Activated gamma-delta T cell treated with Interleukin-2 at 50 U/mL for 16 hours (primary cell): ENCODE data around the gene OTOA.
"Not testable (repeated sequence)": the region's sequence is repeated elsewhere in the genome, so short reads cannot be mapped to it uniquely, and the experiment has no call there.

Experiments
- DNase-seq: peaks from one replicate; pipeline ENCODE4 v3.0.0-alpha.2; 2020

The OTOA gene

DNA sequence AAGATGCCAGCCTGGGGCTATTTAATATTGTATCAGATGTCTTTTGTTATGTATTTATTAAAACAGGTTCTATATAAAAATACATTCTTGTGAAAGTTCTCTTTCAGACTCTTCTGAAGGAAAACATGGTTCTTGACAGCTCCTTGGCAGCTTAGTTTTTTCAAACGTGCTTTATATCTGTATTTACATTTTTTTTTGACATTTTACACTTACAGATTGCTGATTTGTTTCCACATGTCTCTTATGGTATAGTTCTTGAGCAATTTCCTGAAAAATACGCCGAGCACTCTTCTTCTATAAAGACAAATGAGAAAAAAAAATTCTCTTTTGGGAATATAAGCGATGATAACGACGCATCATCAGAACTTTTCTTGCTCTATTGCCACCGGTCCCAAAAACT, 20.9 kb upstream of the OTOA start:
- no peak for DNase-seq

DNA sequence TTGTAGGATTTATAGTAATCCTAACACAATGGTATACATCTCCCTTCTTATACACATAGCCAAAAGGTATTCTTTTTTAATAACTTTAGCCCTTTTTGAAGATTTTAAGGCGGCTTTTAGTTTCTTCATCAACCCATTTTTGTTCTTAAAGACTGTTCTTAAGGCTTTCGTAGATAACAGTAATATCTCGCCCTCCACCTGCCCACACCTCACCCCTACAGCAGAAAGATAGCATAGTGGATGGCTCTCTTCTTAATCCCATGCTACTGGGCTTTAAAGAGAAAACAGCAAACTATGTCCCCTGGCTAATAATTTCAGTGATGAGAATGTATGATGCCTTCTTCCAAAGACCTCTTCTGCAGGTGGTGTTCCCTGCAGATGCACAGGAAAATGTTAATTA, 20.0 kb upstream of the OTOA start:
- no peak for DNase-seq

DNA sequence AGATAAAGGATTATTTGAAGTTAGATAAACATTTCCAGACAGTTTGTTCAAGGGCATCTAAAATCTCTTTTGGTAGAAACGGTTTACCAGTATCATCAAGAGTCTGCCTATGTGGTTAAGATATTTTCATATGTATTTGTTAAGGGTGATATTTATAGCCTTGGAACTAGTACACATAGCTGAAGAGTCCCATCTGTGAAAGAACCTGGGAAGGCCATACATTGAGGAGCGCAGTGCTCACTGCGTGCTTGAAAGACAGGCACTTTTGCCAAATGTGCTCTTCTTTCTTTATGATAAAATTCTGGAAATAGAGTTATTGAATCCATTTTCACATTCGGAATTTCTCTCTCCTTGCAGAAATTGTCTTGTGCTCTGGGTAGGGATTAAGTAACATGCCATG, 19.1 kb upstream of the OTOA start:
- no peak for DNase-seq

DNA sequence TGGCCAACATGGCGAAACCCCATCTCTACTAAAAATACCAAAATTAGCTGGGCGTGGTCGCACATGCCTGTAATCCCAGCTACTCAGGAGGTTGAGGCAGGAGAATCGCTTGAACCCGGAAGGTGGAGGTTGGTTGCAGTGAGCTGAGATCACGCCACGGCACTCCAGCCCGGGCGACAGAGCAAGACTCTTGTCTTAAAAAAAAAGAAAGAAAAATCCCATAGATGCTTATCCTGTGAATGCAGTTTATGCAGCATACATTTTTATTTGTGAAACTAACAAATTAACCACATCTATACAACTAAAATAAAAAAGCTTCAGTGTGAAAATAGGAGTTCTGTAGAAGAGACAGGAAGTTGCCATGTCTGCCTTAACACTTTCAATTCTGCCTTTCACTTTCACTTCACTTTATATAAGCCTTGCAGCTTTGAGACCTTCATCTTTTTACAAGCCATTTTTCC, 18.5 kb upstream of the OTOA start:
- DNase-seq: peak; percentile 26

DNA sequence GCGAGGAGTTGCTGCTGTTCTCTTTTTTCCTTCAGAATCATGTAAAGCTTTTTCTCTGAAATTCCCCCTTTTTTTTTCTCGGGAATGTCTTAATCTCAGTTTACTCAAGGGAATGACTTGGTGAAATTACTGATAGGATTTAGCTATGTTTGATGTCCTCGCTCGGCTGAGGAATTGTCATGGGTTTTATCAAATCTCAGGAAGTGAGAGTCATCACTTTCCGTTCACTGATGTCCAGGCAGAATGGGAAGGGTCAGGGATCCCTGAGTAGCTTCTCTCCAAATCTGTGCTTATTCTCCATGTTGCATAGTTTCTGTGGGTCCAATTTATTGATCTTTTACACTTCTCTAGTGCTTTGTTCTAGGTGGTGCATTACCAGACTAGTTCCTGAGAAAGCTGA, 17.7 kb upstream of the OTOA start:
- DNase-seq: no peak

DNA sequence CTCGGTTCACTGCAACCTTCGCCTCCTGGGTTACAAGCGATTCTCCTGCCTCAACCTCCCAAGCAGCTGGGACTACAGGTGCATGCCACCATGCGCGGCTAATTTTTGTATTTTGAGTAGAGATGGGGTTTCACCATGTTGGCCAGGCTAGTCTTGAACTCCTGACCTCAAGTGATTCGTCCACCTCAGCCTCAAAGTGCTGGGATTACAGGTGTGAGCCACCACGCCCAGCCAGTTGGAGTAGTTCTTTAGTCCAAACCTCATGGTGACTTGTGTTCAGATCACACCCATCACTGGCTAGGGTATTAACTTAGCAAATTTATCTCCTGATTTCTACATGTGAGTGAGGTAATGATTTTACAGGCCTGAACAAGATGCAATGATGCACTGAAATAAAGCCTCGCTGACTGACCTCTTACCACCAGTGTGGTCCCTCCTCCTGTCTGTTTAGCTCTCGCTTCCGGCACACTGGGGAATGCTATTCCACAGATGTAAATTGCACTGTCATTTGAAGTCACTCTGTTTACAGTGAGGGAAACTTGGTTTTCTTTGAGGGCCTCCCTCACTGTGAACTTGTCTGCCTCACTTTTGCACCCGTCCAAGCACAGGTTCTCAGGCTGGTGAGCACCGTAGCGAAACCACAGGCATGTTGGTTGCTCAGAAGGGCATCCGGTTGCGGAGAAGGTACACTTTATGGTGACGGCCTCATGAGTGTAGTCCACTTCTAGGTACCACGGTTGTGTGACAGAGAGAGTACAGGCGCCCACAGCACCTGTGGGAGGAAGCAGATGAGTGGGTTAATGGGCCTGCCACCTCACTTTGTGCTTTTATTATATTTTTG, 16.8 kb upstream of the OTOA start:
- peak; percentile 74 for DNase-seq

DNA sequence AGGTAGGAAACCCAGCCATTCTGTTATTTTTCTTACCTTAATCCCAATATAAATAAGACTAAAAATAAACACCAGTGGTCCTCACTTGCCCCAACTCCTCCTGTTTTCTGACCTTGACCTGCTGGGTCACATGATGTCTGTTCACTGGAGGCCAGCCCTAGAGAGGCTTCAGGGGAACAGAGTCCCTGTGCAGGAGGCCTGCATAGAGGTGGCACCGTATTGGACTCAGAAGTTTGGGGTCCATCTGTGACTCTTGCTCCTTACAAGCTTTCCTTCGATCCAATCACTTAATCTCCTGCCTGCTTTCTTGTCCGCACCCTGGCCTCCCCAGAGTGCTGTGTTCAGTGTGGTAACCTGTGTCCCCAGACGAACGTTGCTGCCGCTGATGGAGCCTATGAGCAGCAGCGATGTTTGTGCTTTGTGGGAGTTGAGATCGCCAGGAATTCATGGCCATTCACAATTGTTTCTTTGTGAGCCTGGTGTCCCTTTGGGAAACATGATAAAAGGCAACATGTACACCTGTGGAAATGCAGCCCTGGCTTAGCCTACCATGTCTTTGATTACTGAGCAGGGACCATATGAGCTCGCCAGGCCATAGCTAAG, 16.1 kb upstream of the OTOA start:
- no peak for DNase-seq

DNA sequence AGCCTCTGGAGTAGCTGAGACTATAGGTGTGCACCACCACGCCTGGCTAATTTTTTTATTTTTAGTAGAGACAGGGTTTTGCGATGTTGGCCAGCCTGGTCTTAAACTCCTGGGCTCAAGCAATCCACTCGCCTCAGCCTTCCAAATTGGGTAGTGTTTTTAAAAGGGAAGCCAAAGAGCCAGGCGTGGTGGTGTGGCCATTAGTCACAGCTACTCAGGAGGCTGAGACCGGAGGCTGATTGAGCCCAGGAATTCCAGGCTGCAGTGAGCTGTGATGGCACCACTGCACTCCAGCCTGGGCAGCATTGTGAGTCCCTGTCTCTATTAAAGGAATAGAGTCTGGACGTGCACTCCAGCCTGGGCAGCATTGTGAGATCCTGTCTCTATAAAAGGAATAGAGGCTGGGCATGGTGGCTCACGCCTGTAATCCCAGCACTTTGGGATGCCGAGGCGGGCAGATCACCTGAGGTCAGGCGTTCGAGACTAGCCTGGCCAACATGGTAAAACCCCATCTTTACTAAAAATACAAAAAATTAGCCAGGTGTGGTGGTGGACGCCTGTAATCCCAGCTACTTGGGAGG, 13.9 kb upstream of the OTOA start:
- not testable (repeated sequence) for DNase-seq

DNA sequence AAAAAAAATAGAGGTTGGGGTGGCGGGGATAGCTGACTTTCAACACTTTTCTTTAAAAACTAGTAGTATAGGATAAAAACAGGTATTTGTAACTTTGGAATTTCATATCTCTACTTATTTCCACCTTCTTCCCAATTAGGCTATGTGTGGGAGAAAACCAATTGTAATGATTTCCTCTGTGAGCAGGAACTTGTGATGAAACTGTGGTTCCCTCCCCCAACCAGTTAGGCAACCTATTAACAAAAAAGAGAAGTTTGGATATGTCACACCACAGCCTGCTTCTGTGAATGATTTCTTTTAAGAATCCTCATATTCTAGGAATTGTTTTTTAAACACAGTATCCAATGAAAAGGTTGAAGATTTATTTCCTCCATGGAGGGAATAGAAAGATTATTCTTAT, 13.2 kb upstream of the OTOA start:
- no peak for DNase-seq

DNA sequence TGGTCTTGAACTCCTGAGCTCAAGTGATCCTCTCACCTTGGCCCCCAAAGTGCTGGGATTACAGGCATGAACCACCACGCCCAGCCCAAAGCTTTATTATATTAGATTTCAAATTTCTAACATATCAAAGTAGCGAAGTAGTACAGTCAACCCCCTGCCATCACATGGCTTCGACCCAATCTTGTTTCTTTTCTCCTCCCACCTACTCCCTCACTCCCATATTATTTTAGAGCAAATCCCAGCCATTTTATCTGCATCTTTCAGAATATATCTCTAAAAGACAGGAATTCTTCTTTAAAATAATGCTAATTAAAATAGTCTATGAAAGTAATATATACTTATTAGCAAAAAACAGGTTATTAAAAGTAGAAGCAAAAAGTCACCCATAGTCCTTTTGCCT, 12.3 kb upstream of the OTOA start:
- no peak for DNase-seq

DNA sequence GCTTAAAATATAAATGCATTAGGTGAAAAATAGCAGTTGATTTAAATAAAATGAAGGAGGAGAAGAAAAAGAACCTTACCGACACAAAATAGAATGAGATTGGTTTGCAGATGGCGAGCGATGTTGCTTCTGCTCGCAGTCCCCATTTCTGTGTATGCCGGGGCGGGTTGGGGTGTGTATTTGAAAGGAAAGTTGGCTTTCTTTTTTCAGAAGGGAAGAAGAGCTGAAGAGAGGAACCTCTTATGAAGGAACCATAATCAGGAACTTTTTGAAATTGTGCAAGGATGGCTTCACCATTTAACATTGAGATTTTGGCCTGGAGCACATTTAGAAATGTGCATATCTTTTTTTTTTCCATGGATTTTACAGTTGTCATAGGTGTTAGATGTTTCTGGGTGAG, 11.3 kb upstream of the OTOA start, which contains the start of gene IGSF6:
Gene IGSF6 (minus strand): TSS at position 156 of the 400 bp plus-strand sequence. CDS start 10 bp downstream, at position 146.
- no peak for DNase-seq

DNA sequence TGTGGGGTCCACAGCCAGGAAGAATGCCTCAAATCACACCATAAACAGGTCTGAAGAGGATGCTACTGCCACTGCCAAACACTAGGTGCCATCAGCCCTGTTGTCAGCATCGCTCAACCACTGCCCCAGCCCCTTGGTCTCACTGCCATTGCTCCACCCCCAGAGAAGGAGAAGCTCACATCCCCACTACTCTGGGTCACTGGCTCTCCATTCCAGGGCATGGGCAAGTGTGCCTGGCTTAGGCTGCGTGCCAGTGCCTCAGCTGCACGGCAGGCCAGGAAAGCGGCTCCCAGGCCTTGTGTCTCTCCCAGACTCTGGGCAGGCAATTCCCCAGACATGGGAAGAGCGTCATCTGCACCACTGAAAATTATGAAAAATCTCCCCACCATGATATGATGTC, 10.2 kb upstream of the OTOA start:
- no peak for DNase-seq

DNA sequence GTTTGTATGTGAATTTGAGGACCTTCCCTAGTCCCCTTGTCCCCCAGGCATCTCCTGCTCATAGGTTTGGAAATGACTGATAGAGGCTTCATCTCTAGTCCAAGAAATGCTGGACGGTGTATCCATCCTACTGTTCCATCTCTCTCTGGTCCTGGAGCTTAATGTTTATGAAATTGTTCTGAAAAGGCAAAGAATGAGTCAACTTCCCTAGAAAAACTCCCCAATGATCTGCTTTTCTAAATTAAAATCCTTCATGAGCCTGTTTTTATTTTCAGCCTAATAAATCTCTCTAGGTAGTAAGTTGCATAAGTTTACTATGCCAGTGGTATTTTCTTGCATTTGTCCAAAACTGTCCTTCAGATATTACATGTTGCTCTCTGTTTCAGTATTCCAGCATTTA, 9.3 kb upstream of the OTOA start:
- no peak for DNase-seq

DNA sequence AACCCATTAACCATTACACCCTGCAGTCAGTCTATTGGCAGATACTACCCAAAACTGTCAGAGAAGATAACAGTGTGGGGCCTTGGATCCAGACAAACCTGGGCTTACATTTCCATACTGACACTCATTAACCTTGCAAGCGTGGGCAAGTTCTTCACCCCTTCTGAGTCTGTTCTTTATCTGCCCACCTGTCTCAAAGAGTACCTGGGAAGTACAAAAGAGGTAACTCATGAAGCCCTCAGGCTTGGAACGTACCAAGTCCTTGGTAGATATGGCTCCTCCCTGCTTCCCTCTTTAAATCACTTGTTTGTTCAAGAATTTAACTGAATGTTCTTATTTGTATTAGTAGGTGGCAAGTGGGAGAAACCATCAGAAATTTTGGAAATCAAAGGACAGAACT, 8.9 kb upstream of the OTOA start:
- DNase-seq: no peak

DNA sequence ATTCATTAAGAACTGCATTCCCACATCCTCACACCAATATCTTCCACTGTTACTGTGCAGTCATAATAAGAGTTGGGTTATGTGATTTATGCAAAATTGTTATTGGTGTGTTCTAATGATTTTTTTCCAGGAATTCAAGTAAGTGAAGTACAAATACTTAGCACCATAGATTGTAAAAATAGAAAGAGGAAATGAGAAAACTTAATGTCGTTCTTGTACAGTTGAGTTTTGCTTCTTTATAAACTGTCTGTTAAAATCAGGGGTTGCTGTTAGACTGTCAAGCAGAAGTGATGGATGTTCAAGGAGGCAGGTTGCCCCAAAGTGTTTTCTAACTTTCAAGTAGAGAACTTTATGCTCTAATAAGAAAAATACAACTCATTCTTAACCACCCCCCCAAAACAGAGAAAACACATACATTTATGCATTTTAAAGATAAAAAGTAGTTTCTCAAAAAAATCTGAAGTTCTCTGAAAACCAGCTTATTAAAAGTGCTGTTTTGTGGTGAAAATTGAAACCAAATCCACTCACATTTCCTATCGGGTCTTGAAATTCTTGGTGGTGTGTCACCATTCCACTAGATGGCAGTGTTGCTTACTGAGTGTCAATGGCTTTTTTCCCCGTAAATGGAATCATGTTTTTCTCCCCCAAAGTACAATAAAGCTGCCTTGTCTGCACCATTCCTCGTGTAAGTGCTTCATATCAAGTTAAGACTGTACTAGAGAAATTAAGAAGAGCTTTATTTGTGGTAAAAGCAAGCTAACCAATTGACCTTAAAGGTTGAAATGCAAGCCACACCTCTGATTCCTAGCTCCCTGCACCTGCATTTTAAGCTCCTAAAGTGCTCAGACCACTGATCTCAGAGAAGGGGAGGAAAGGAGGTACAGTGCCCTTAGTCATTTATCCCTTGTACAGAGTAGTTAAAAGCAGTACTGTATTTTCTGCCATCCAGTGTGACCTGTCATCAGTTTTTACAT, 6.7 kb upstream of the OTOA start:
- peak; percentile 39 for DNase-seq

DNA sequence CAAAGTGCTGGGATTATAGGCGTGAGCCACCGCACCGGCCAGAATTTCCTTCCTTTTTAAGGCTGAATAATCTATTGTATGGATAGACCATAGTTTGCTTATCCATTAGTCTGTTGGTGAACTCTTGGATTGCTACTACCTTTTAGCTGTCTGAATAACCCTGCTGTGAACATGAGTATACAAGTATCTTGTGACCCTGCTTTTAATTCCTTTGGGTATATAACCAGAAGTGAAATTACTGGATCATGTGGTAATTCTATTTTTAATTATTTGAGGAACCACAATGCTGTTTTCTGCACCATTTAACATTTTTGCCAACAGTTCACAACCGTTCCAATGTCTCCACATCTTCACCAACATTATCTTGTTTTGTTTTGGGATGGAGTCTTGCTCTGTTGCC, 4.6 kb upstream of the OTOA start:
- DNase-seq: no peak

DNA sequence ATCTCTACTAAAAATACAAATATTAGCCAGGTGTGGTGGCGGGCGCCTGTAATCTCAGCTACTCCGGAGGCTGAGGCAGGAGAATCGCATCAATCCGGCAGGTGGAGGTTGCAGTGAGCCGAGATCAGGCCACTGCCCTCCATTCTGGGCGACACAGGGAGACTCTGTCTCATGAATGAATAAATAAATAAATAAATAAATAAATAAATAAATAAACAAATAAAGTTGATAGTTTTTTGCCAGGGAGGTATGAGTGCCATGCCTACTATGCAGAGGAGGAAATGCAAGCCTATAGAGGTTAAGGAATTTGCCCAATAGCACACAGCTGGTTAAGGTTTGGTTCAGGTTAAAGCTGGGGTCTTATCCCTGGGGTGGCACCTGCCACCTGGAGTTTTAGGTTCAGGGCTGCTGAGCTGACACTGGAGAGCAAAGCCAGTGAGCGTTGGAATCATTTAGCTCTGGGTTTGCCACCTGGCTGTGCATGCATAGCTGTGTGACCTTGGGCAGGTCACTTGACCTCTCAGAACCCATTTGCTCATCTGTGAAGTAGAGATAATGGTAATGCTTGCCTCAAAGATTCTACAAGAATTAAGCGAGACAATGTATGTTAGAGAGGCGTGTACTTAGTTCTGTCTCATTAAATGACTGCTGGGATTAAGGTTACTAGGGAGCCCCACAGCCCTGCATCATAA, 1.2 kb downstream of the OTOA start:
- no peak for DNase-seq

DNA sequence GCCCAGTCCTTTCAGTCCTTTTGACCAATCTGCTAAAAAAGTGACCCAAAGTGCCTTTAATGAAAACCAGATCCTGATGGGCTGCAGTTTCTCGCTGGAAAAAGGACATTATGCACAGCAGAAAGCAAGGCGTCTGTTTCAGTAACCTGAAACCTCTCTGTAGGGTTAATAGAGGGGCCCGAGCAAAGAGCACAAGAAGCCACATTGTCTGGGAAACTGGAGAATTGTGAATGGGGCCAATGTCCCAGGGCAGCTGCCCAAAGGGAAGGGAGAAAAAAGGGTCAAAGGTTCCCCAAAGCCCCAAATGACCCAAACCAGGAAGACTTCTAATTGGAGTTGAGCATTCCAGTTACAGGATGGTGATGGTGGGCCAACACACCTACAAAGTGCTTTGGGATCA, 3.0 kb downstream of the OTOA start:
- DNase-seq: no peak

DNA sequence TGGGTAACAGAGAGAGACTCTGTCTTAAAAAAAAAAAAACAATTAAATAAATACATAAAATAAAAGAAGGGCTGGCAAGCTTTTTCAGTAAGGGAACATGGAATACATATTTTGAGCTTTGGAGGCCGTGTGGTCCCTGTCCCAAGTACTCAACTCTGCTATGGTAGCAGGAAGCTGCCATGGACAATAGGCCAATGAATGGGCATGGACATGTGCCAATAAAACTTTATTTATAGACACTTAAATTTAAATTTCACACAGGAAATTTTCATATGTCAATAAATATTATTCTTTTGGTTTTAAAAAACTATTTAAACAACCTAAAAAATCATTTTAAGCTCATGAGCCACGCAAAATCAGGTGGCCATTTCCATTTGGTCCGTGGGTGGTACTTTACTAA, 3.8 kb downstream of the OTOA start:
- no peak for DNase-seq

DNA sequence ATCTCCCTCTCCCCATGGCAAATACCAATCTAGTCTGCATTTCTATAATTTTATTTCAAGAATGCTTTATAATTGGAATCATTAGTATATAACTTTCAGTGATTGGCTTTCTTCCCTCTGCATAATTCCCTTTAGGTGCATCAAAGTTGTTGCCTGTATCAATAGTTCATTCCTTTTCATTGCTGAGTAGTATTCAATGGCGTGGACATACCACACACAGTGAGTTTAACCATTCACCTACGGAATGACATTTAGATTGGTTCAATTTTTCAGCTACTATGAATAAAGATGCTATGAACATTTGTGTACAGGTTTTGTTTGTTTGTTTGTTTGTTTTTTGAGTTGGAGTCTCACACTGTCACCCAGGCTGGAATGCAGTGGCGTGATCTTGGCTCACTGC, 9.7 kb downstream of the OTOA start:
- no peak for DNase-seq

DNA sequence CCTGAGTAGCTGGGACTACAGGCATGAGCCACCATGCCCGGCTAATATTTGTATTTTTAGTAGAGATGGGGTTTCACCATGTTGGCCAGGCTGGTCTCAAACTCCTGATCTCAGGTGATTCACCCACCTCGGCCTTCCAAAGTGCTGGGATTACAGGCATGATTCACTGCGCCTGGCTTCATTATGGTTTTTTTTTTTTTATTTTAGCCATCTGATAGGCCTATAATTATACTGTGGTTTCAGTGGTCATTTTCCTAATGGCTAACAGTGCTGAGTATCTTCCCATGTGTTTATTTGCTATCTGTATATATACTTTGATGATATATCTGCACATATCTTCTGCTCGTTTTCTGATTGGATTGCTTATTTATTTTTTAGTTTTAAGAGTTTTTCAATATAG, 10.7 kb downstream of the OTOA start:
- not testable (repeated sequence) for DNase-seq

DNA sequence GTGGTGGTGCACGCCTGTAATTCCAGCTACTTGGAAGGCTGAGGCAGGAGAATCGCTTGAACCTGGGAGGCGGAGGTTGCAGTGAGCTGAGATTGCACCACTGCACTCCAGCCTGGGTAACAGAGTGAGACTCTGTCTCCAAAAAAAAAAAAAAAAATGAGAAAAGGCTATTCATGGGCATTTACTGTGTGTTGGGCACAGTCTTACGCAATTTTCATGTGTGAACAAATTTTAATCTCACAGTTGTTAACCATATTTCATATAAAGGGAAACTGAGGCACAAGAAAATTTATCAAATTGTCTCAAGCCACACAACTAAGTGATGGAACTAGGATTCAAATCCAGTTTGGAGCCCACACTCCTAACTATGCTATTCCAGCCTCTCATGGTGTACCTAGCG, 16.9 kb downstream of the OTOA start:
- DNase-seq: not testable (repeated sequence)
